Epithelial cell of umbilical artery (primary cell): ENCODE data around the gene FAM174B. TPM values are rescaled to one million over a fixed set of nuclear protein-coding genes. Genes with fewer than 3 reads are reported as not detected.

Experiments used
- total RNA-seq: library from RNA; depleted of rRNA; stranded (reverse); fragments of >200 nt; gene quantifications from 2 replicates; pipeline ENCODE4 v1.2.3, GENCODE V29; 2014

FAM174B gene
- total RNA-seq, result 0.30 and 0.97 TPM in 2 replicates

GRCh38 chr15:92655178-92655995, at the start of gene FAM174B:
Gene FAM174B, minus strand, starts transcription at chr15:92655775.

Other genes with a start within 250 kb of the FAM174B start
- 37.7 and 55.5 TPM in 2 replicates for gene CHD2, start 244.5 kb upstream of the FAM174B start, total RNA-seq